Activated CD8-positive, alpha-beta memory T cell treated with anti-CD3 and anti-CD28 coated beads, Interleukin-2, amount 50 U/mL, for 4 hours (primary cell): ENCODE results near the gene LPP.
"Not testable (repeated sequence)": the region's sequence is repeated elsewhere in the genome, so short reads cannot be mapped to it uniquely, and the experiment has no call there.

Experiments
- DNase-seq: peaks from one replicate; pipeline ENCODE4 v3.0.0-alpha.2; 2020

LPP gene

DNA sequence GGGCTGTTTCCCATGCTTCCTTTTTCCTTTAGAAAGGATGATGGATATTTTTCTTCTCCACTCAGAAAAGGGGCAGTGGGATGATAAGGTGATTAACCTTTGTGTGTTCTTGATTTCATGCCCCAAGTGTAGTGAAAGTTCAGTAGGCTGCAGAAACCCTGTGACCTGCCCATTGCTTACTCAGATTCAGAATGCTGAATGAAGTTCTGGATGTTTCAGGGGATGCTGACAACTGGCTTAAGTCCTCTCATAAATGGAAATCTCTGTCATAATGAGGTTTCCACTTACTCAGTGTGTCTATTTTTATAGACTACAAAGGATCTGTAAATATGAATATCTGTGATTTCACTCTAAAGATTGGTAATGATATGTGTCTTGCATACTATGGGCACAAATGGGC lies 546.5 kb downstream of the LPP start:
- DNase-seq = no peak

DNA sequence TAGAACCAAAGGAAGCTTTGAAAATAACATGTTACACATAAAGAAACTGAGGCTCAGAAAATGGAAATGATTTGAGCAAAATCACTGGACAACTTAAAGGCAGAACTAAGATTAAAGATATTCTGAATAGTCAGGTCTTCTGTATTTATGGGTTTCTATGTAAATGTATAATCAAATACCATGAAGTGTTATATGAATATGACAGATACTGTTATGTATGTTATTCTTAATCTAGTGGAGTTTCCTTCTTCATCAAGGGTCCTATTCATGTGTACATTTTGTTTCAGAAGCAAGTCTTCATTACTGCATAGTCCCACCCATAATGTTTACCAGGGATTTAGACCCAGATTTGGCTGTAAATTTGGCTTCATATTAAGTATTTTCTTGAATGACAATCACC lies 547.0 kb downstream of the LPP start:
- DNase-seq = no peak

DNA sequence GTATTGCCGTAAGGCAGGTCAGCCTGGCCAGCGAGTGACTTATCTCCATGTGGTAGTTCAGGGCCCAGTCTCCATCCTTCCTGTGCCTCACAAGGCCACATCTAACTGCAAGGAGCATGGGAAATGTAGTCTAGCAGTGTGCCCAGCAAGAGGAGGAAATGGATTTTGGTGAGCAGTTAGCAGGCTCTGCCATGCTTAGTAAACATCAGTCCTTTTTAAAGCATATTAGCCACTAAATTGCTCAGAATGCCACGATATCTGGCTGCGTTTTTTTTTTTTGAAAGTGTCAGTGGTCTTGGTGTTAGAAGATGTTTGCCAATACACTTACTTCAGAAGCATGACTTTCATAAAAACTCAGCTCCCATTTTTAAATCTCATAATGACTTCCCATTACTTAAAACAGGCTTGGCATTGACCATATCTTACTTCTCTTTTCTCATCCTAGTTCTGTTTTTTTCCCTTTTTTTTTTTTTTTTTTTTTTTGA lies 547.6 kb downstream of the LPP start:
- DNase-seq = no peak

DNA sequence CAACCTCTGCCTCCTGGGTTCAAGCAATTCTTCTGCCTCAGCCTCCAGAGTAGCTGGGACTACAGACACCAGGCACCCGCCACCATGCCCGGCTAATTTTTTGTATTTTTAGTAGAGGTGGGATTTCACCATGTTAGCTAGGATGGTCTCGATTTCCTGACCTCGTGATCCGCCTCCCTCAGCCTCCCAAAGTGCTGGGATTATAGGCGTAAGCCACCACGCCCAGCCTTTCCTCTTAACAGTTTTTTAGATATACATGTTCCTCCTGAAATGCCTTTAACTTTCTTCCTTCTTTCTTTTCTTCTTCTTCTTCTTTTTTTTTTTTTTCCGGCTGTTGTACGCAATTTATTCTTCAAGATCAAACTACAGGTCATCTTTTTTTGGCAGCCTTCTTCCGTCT lies 548.1 kb downstream of the LPP start:
- DNase-seq = not testable (repeated sequence)

DNA sequence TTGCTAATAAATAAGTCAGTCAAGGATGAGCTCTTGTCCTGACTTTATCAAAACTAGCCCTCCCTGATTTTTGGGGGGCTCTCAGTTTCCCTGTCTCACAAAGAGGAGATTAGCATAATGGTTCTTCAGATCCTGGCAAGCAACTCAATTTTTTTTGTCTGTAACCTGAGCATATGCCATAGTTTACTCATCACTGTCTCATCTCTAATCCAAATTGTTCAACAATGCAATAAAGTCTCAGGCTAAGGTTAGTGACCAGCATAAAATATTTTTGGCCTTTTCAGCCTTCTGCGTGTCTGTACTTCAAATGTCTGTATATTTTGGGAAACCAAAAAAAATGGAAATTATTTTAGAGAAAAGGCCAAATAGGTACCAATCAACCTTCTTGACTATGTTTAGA lies 552.2 kb downstream of the LPP start:
- no peak for DNase-seq

DNA sequence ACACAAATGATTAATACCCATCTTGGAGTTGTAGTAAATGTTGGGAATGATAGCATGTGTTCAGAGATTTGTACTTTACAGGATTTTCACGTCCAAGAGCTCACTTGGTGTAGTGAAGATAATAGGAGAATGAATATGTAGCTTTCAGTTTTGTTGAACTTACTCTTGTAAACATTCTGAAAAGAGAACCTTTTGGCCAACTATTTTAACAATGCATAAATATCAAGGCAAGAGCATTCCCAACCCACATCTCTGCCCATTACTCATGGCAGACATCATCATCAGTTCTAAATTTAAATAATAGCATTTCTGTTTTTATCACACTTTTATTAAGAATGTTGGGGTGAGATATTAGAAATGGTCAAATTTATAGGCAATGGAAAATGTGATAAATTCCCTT lies 552.6 kb downstream of the LPP start:
- DNase-seq = no peak

DNA sequence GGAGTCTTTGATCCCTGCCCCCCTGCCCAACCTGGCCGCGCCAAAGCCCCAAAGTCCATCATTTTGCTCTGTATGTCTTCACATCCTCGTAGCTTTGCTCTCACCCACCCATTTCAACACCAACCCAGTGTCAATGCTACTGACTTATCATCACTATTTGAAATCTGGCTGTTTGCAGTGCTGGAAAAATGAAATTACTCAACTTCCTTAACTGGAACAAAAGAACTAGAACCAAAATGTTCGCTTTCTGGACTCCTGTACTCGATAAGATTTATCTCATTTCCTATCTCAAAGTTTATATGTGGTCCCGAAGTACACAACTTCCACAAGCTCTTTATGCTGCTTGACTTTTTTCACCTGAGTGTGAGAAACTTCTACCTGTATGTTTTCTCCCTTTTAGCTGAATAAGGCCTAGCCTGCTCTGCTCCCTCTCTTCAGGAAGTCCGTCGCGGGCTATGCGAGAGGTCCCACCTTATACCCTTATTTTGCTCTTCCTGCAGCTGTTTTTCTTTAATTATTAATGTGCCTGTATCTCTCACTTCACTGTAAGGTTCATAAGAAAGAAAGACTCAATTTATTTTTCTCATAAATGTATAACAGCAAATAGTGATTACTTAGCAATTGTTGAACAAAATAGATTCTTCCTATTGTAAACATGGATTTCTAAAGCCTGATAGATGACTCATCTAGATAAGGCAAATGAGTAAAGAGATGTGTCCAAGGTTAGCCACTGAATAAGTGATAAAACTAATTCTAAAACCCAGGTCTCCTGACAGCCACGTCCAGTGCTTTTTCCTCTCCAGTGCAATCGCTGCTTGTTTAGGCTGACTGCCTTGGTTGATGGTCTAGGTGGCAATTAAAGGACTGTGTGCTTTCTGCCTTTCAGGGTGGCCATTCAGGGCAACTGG lies 553.7 kb downstream of the LPP start:
- no peak for DNase-seq

DNA sequence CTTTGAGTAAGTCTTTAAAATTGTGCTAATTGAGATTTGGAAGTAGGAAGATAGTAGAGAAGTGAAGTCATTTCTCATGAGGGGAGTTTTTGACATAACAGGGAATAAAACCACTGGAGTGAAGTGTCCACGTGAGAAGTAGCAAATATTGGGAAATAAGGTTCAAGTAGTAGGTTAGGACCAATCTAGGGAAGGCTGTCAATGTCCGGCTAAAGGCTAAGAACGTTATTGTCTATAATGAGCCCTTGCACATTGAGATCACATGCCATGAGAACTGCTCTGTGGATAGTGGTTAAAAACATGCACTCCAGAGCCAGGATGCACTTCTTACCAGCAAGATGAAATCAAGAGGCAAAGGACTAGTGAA lies 557.9 kb downstream of the LPP start:
- DNase-seq = no peak

DNA sequence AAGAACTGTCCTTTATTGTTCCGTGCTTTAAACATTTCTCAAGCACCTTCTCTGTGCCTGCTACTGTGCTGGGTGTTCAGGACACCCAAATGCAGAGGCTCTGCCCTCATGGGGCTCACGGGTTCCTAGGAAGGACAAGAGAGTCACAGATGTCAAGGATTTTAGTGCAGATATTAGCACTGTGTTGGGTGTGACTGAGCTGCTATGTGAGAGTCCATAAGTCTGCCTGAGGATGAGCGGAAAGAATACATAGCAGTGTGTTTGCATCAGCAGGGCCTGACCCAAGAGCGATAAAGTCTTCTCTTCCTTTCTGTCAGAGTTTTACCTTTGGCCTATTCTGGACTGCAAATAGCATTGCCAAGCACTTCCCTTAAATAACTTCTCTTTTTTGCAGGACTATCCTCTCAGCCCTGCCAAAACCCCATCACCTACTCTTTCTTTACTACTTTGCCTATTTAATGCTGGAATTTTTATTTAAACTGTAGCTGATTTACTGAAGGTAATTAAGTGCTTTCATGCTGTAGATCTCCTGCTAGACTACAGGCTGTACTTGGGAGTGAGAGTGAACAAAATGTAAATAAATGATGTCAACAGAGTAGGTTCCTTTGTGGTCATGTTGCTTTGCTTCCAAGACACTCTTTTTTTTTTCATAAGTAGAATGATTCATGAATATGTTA lies 558.4 kb downstream of the LPP start:
- no peak for DNase-seq

DNA sequence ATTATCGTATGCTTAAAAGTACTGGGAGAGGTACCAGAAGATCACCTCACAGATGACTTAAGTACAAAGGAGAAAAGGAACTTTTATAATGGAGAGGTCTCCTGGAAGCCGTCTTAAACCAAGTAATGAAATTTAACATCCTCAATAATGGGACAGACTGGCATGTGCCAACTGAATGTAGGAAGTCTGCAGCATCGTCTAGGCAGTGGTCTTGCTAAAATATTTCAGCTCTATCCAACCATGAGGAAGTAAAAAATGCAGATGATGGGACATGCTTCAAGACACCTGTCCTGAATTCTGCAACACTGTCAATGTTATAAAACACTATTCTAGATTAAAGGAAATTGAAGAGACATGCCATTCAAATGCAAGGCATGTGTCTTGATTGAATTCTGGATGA lies 559.0 kb downstream of the LPP start:
- DNase-seq = no peak

DNA sequence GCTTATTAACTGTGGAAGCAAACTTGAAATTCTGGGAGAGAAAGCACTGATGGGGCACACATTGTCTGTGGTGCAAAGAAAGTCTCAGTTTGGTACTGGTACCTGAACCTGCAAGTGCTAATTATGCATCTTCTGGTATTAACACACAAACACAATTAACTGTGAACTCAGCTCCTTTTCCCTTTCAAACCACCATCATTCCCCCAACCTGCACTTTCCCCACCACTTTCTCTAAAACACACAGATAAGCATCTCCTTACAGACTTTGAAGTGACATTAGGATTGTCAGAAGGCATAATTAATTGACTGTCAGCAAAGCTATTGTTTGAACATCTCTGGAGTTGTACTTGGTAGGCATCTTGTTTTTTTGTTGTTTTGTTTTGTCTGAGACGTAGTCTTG lies 565.6 kb downstream of the LPP start:
- DNase-seq = no peak

DNA sequence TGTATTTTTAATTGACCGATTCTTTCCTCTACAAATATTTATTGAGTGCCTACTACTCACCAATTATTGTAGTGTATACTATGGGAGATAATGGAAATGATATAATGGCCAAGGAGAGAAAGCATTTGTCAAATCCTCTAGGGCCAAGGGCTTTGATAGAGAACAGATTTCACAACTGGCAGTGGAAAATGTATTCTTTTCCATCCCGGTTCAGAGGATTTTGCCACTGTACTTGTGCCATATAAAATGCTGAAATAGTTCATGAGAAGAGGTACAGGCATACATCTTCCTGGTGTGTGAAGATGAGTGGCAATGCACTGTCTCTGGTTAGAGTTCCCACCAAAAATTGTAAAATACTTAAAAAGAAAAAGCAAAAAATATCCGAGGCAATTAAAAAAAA lies 566.3 kb downstream of the LPP start:
- no peak for DNase-seq

DNA sequence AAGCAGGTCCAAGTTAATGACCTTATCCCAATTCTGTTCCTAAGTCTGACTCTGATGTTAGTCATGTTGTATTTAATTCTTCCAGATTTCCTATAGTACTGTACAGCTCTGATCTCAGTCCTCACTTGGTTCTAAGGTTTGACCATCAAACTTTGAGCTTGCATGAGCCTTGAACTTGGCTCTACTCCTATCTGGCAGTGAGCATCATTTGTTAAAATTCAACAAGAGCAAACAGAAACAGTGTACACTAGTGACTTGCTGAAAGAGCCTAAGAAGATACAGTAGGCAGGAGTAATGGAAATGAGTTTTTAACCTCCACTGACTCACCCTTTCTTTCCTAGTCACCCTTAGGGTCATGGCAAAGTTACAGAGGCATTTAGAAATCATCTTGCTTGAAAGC lies 566.7 kb downstream of the LPP start:
- DNase-seq = no peak

DNA sequence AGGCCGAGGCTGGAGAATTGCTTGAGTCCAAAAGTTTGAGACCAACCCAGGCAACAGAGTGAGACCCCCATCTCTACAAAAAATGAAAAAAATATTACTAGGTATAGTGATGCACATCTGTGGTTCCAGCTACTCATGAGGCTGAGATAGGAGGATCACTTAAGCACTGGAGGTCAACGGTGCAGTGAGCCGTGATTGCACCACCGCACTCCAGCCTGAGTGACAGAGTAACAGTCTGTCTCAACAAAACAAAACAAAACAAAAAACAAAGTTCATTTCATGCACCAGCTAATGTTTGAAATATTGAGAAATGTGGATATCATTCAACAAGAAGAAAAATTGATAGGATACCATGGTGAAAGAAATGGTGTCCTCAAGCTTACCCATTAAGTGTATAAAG lies 567.4 kb downstream of the LPP start:
- no peak for DNase-seq

DNA sequence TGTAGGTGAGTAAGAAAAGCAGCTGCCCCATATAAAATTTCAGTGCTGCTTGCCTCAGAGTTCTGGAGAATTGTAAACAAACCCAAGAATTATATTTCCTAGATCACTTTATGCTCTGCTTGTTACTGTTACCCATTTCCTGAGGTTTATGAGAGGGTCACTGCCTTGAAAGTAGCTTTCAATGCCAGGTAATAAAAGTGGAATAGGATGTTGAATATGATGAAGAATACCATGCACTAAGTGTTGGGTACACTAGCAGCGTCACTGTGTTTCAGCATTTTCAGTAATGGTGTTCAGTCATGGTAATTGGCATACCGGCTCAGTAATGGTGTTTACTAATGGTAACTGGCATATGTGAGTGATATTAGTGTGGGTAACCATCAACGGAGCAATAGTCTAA lies 568.0 kb downstream of the LPP start:
- DNase-seq = no peak

DNA sequence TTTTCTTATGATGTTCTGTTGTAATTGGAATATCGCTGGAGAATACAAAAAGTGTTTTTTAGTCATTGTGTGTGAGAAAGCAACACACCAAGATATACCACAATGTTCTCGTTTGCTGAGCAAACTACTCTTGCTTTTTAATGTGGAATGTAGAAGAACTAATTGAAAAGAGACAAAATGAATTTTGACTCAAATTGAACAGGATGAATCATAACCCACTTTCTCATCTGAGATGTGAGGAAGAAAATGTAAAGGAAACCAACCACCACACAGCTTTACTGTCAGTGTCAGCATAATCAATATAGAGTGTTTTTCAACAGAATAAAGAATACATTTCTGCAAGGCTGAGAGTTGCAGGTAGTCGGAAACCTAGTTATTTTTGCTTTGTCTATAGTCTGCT lies 569.0 kb downstream of the LPP start:
- DNase-seq = no peak

DNA sequence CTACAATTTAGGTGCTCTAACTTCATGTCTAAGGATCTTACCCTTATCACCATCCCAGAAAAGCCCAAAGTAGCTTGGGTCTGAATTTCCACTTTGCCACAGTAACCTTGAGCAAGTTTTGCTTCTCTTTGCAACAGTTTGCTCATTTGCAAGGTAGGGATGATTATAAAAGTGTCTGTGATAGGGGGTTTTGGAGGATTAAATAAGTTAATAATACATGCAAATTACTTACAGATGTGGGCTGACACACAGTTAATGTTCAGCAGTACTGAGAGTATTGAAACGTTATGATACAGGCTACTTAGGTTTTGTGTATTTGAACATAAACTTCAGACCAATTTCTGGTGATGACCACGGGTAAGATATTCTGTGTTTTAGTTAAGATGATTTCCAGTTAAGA lies 573.1 kb downstream of the LPP start:
- DNase-seq = no peak

DNA sequence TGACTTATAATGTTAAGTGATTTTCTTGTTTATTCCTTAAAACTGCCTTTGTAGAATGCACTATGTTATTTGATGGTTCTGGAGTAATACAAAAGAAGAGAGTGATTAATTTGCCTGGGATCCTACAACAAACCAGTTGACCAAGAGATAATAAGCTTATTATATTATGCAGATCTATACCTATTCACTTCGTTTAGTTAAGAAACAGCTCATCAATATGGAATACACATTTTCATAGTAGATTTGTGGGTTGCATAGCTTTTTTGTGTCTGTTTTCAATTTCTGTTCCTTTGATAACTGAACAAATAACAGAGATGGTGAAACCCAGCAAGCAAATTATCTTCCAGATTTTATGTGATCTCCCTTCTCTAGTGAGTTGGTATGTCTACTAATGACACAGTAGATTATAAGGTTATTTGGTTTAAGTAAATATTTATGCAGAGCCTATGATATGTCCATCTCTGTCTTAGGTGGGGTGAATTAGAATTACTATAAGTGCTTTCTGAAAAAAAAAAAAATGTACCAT lies 574.5 kb downstream of the LPP start:
- DNase-seq = no peak

DNA sequence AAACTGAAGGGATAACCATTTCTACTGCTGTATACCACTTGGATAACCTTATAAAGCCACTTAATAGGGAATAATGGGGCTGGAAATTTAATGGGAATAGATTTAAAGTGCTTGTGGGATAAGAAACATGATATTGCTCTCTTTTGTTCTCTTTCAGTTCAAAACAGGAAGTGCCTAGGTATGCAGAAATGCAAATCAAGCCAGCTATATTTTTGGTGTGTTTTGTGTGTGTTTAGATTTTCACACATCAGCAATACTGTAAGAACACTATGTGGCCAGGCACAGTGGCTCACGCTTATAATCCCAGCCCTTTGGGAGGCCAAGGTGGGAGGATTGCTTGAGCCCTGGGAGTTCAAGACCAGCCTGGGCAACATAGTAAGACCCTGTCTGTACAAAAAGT lies 575.5 kb downstream of the LPP start:
- DNase-seq = no peak

DNA sequence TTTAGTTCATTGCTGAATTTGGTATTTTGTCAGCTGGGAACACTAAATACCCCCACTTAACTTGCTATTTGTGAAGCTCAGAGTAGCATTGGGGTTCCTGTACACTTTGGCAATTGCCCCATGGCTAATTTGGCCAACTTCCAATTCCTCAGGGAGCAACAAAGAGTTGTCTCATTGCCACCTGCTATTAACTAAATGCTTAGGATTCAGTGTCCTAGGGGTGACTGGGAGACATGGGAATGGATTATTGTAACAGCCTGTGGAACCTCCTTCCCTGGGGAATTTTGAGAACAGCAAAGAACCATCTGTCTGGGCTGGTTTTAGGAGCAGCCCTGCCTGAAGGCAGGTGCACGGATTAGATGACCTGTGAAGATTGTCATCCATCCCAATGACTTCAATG lies 580.4 kb downstream of the LPP start:
- DNase-seq = no peak

DNA sequence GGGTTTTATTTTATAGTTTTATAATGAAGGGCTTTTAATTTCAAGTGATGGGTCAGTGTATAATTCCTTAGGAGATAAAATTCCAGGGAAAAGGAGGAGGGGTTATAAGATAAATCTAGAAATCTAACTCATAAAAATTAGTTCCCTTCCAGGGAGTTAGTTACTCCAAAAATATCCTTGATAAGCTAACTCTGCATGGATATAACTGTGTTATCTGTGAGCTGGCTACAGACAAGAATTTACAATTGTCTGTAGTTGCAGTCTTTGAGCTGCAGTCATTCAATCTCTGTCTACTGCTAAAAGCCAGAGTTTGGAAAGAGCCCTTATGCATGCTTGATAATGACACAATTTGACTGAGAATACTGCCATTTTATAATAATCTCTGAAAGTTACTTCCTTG lies 585.6 kb downstream of the LPP start:
- DNase-seq = no peak

DNA sequence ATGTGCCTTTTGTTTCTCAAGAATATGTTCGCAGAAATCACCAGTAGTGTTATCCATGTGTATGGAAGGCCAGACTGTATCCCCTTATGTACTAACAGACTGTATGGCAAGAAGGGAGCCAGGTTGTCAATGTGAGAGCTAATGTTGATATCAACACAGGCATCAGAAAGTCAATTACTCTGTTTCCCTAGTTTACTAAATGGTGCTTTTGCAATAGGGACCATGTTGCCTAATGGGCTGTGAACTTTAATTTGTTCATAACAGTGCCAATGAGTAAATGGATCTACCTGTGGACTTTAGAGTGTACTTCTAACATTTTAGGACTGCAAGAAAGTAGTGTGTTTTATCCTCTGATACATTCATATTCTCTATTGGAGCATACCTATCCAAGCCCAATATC lies 586.1 kb downstream of the LPP start:
- DNase-seq = no peak

DNA sequence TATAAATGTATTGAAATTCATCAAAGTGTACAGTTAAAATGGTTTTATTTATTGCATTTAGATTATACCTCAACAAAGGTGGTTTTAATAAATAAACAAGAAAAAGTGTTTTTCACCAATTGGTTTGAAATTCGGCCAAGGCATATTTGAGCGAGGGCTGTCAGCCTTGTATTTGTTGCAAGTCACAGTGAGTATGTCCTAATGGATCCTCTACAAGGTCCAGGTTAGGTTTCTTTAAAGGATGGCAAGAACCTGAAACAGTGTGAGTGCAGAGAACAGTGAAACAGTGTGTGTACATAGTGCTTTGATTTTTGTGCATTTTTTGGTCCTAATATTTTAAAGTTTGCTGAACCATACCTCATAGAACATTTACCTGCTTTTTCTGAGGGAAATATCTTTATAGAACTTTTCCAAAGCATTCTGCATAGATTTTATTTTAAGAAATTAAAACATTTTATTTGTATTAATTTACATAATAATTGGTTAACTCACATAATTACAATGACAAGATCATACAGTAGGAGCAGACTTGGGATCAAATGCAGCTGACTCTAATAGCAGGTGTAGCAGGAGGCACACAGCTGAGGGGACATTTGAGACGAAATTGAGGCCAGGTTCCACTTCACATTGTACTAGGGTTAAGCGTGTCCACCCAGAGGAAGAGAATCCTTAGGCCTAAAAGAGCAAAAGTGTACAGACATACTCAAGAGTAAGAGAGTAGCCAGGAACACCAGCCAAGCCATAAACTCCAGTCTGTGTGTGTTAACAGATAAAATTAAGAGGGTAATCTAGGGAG lies 589.0 kb downstream of the LPP start:
- no peak for DNase-seq

DNA sequence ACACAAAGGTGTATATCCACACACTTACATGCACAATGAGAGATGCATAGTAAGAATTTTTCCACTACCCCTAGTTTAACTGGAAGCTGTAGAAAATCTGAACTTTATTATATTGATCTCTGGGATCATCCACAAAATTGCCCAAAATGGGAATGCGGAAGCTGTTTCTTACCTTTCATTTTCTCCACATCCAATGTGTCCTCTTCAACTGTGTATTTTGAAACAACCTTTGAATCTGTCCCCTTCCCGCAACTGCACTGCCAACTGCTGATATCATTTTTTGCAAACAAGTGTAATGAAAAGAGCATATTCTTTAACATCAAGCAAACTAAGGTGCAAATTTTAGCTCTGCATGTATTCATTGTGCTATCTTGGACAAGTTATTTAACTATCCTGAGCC lies 590.2 kb downstream of the LPP start:
- DNase-seq = no peak
